ENCODE measurements around the gene PCSK5.

The PCSK5 gene

GRCh38 chr9:76355886-76356285 lies 465.4 kb downstream of the PCSK5 start:
- H3K4me2 ChIP-seq (ENCODE audit: insufficient read depth, low read length), result no peak overlapping the region
- H3K27me3 ChIP-seq (ENCODE audit: insufficient read depth, low read length, poor library complexity), result no peaks in the 10 kb centered on the region
- H3K9ac ChIP-seq (ENCODE audit: low read depth, low read length), result no peak overlapping the region
- ATAC-seq (ENCODE audit: insufficient read depth, low read depth) (no peak), DNase-seq (no peak)
- no peak for TF ChIP-seq EZH2 (IDR thresholded peaks at IDR 0.05; ENCODE audit: borderline replicate concordance, low read depth, low read length, severe bottlenecking)
- no peak for TF ChIP-seq CTCF (IDR thresholded peaks at IDR 0.05; ENCODE audit: borderline replicate concordance, extremely low read depth, low read length, poor library complexity, severe bottlenecking)
- no peak overlapping the region for H3K27ac ChIP-seq (ENCODE audit: low read length)
- no peaks in the 10 kb centered on the region for H3K36me3 ChIP-seq (ENCODE audit: insufficient read depth, low read length)
- H2AFZ ChIP-seq (ENCODE audit: low read depth, low read length), result no peak overlapping the region
- H3K79me2 ChIP-seq (ENCODE audit: insufficient read depth, low read length), result no peaks in the 10 kb centered on the region
- H3K9me3 ChIP-seq (ENCODE audit: insufficient read depth, low read length, severe bottlenecking), result no peaks in the 10 kb centered on the region
- no peaks in the 10 kb centered on the region for H3K4me1 ChIP-seq (ENCODE audit: insufficient read depth, low read length)
- H3K4me3 ChIP-seq (ENCODE audit: low read depth in 1 of 2, low read length in 2 of 2), result no peak overlapping the region
- no peaks in the 10 kb centered on the region for H4K20me1 ChIP-seq (ENCODE audit: insufficient read depth, low read length)

GRCh38 chr9:76357555-76357954 lies 467.1 kb downstream of the PCSK5 start:
- ATAC-seq (ENCODE audit: insufficient read depth, low read depth) (no peak), DNase-seq (no peak)
- H3K4me2 ChIP-seq (ENCODE audit: insufficient read depth, low read length), result no peak overlapping the region
- H3K4me1 ChIP-seq (ENCODE audit: insufficient read depth, low read length), result no peaks in the 10 kb centered on the region
- no peak overlapping the region for H3K9ac ChIP-seq (ENCODE audit: low read depth, low read length)
- TF ChIP-seq EZH2 (IDR thresholded peaks at IDR 0.05; ENCODE audit: borderline replicate concordance, low read depth, low read length, severe bottlenecking) (no peak), CTCF (IDR thresholded peaks at IDR 0.05; ENCODE audit: borderline replicate concordance, extremely low read depth, low read length, poor library complexity, severe bottlenecking) (no peak)
- no peak overlapping the region for H3K4me3 ChIP-seq (ENCODE audit: low read depth in 1 of 2, low read length in 2 of 2)
- no peak overlapping the region for H3K27ac ChIP-seq (ENCODE audit: low read length)
- no peaks in the 10 kb centered on the region for H3K27me3 ChIP-seq (ENCODE audit: insufficient read depth, low read length, poor library complexity)
- H2AFZ ChIP-seq (ENCODE audit: low read depth, low read length), result no peak overlapping the region
- no peaks in the 10 kb centered on the region for H3K9me3 ChIP-seq (ENCODE audit: insufficient read depth, low read length, severe bottlenecking)
- H3K36me3 ChIP-seq (ENCODE audit: insufficient read depth, low read length), result no peaks in the 10 kb centered on the region
- no peaks in the 10 kb centered on the region for H4K20me1 ChIP-seq (ENCODE audit: insufficient read depth, low read length)
- no peaks in the 10 kb centered on the region for H3K79me2 ChIP-seq (ENCODE audit: insufficient read depth, low read length)

- Histone ChIP-seq H3K4me2 (ENCODE audit: insufficient read depth, low read length) (no peak overlapping the region), H3K79me2 (ENCODE audit: insufficient read depth, low read length) (no peaks in the 10 kb centered on the region), H3K27ac (ENCODE audit: low read length) (no peak overlapping the region), H3K9ac (ENCODE audit: low read depth, low read length) (no peak overlapping the region), H3K4me1 (ENCODE audit: insufficient read depth, low read length) (no peaks in the 10 kb centered on the region), H3K27me3 (ENCODE audit: insufficient read depth, low read length, poor library complexity) (no peaks in the 10 kb centered on the region), H3K9me3 (ENCODE audit: insufficient read depth, low read length, severe bottlenecking) (no peaks in the 10 kb centered on the region), H3K36me3 (ENCODE audit: insufficient read depth, low read length) (no peaks in the 10 kb centered on the region), H4K20me1 (ENCODE audit: insufficient read depth, low read length) (no peaks in the 10 kb centered on the region), H3K4me3 (ENCODE audit: low read depth in 1 of 2, low read length in 2 of 2) (no peak overlapping the region), H2AFZ (ENCODE audit: low read depth, low read length) (no peak overlapping the region)
- DNase-seq, result no peak
- TF ChIP-seq CTCF (IDR thresholded peaks at IDR 0.05; ENCODE audit: borderline replicate concordance, extremely low read depth, low read length, poor library complexity, severe bottlenecking), result no peak
- no peak for TF ChIP-seq EZH2 (IDR thresholded peaks at IDR 0.05; ENCODE audit: borderline replicate concordance, low read depth, low read length, severe bottlenecking)
- ATAC-seq (ENCODE audit: insufficient read depth, low read depth), result no peak
These were observed 468.3 kb downstream of the PCSK5 start for GRCh38 chr9:76358628-76359280.

Data from DND-41 (cell line).